Gastrocnemius medialis (tissue), 4 donors: ENCODE measurements around the gene INPP5A. TPM values are rescaled to one million over a fixed set of nuclear protein-coding genes. Genes with fewer than 3 reads are reported as not detected.

ENCODE experiments used
- ATAC-seq, 2 donors: fragments of 150-250 bp; one replicate each; pipeline ENCODE4 v1.9.1; 2016
- DNase-seq, 2 donors: peaks; one replicate each; pipeline ENCODE4 v3.0.0-alpha.2; 2019
- H3K27ac ChIP-seq, 4 donors: fragments of 200-600 bp; sonication (generic); 1 replicate in 1 of 4; 2 replicates in 3 of 4; pipeline ENCODE4 v1.5.1; 2016 to 2018; ENCODE audit warnings: mild to moderate bottlenecking in 2 of 4, moderate library complexity in 1 of 4
- H3K27me3 ChIP-seq, 3 donors: fragments of 200-600 bp; sonication (generic) in 2 of 3; 1 replicate in 1 of 3; 2 replicates in 2 of 3; pipeline versions ENCODE4 v1.5.1 to v1.6.0; 2016 to 2019; ENCODE audit warnings: mild to moderate bottlenecking in 1 of 3, moderate library complexity in 1 of 3
- H3K36me3 ChIP-seq, 2 donors: fragments of 200-600 bp; sonication (generic) in 1 of 2; one replicate each; pipeline ENCODE4 v1.5.1; 2017 to 2018
- H3K4me1 ChIP-seq, 2 donors: fragments of 200-600 bp; sonication (generic) in 1 of 2; one replicate each; pipeline ENCODE4 v1.5.1; 2016 to 2017; ENCODE audit warnings: mild to moderate bottlenecking in 2 of 2
- H3K4me3 ChIP-seq, 4 donors: fragments of 200-600 bp; sonication (generic) in 3 of 4; 1 replicate in 1 of 4; 2 replicates in 3 of 4; pipeline ENCODE4 v1.5.1; 2016 to 2019; ENCODE audit warnings: mild to moderate bottlenecking in 2 of 4
- H3K9me3 ChIP-seq, 3 donors: fragments of 200-600 bp; sonication (generic) in 2 of 3; 1 replicate in 1 of 3; 2 replicates in 2 of 3; pipeline ENCODE4 v1.5.1; 2016 to 2019
- CTCF ChIP-seq, 5 experiments: fragments of 450-650 bp in 3 of 5; fragments of 200-600 bp in 2 of 5; sonication (generic) in 2 of 5; IDR thresholded peaks in 4 of 5; conservative IDR thresholded peaks in 1 of 5; 1 replicate in 4 of 5; 2 replicates in 1 of 5; pipeline ENCODE4 v1.5.1; 2016 to 2019; ENCODE audit warnings: antibody characterized with exemption in 5 of 5, mild to moderate bottlenecking in 3 of 5, moderate library complexity in 3 of 5
- POLR2A ChIP-seq, 2 donors: fragments of 450-650 bp; IDR thresholded peaks; one replicate each; pipeline ENCODE4 v1.6.1; 2017; ENCODE audit warnings: antibody characterized with exemption in 2 of 2, mild to moderate bottlenecking in 2 of 2, moderate library complexity in 2 of 2
- in situ Hi-C, 4 donors: fragments of 200-750 bp; cut with MboI; loops; one replicate each; pipeline versions ENCODE4 v1.15.0 to v1.8.0; 2017; ENCODE audit warnings: low sequenced_read_pairs in 4 of 4
- intact Hi-C: fragments of 100-400 bp; cut with DNase I; formaldehyde crosslinking; loops from one replicate; pipeline ENCODE4 v1.15.1; 2023; ENCODE audit warnings: low total_unique reads
- total RNA-seq, 4 donors: library from RNA; depleted of rRNA; stranded (reverse); fragments of >200 nt; gene quantifications; one replicate each; pipeline versions ENCODE4 v1.1.0 to v1.2.3, GENCODE V29; 2016

The INPP5A gene
- total RNA-seq, 4 donors from 2014 or later = 74.9 to 107 (median 92.4) TPM

- no peak for ATAC-seq
- no peaks in the 10 kb centered on the region for H3K4me1 ChIP-seq
- intact Hi-C loops (no loop called here), in situ Hi-C loops (no loop called here)
- H3K27ac ChIP-seq = no peak overlapping the region
- no peaks in the 10 kb centered on the region for H3K36me3 ChIP-seq
- H3K9me3 ChIP-seq = no peaks in the 10 kb centered on the region
- no peaks in the 10 kb centered on the region for H3K27me3 ChIP-seq
- no peak for DNase-seq
- TF ChIP-seq CTCF (IDR thresholded peaks at IDR 0.05 in 4 of 5, conservative IDR thresholded peaks at IDR 0.05 in 1 of 5) = no peak
- TF ChIP-seq POLR2A (IDR thresholded peaks at IDR 0.05) = no peak
- no peak overlapping the region for H3K4me3 ChIP-seq
These were observed 226.0 kb downstream of the INPP5A start for GRCh38 chr10:132763545-132763944.

GRCh38 chr10:132764108-132764507, 226.5 kb downstream of the INPP5A start:
- H3K27ac ChIP-seq = no peak overlapping the region
- ATAC-seq (no peak), DNase-seq (no peak)
- H3K27me3 ChIP-seq = no peaks in the 10 kb centered on the region
- no peaks in the 10 kb centered on the region for H3K4me1 ChIP-seq
- no peaks in the 10 kb centered on the region for H3K36me3 ChIP-seq
- TF ChIP-seq POLR2A (IDR thresholded peaks at IDR 0.05) (no peak), CTCF (IDR thresholded peaks at IDR 0.05 in 4 of 5, conservative IDR thresholded peaks at IDR 0.05 in 1 of 5) (no peak)
- no peak overlapping the region for H3K4me3 ChIP-seq
- intact Hi-C loops = no loop called here
- in situ Hi-C loops = no loop called here
- H3K9me3 ChIP-seq = no peaks in the 10 kb centered on the region

- H3K36me3 ChIP-seq = no peaks in the 10 kb centered on the region
These were observed 227.8 kb downstream of the INPP5A start for GRCh38 chr10:132765435-132765834.

GRCh38 chr10:132766291-132766690, 228.7 kb downstream of the INPP5A start:
- ATAC-seq (no peak), DNase-seq (no peak)
- H3K27ac ChIP-seq = no peak overlapping the region
- intact Hi-C loops = no loop called here
- H3K4me3 ChIP-seq = no peak overlapping the region
- in situ Hi-C loops = no loop called here
- H3K4me1 ChIP-seq = no peaks in the 10 kb centered on the region
- H3K36me3 ChIP-seq = no peaks in the 10 kb centered on the region
- no peaks in the 10 kb centered on the region for H3K27me3 ChIP-seq
- TF ChIP-seq CTCF (IDR thresholded peaks at IDR 0.05 in 4 of 5, conservative IDR thresholded peaks at IDR 0.05 in 1 of 5) (no peak), POLR2A (IDR thresholded peaks at IDR 0.05) (no peak)
- no peaks in the 10 kb centered on the region for H3K9me3 ChIP-seq

More at GRCh38 chr10:132765435-132765834, 227.8 kb downstream of the INPP5A start:
- Histone ChIP-seq H3K4me3 (no peak overlapping the region), H3K9me3 (no peaks in the 10 kb centered on the region), H3K27ac (no peak overlapping the region), H3K4me1 (no peaks in the 10 kb centered on the region), H3K27me3 (no peaks in the 10 kb centered on the region)
- in situ Hi-C loops (no loop called here), intact Hi-C loops (no loop called here)
- no peak for DNase-seq
- no peak for TF ChIP-seq CTCF (IDR thresholded peaks at IDR 0.05 in 4 of 5, conservative IDR thresholded peaks at IDR 0.05 in 1 of 5)
- no peak for TF ChIP-seq POLR2A (IDR thresholded peaks at IDR 0.05)
- no peak for ATAC-seq
